Endothelial cell of umbilical vein (primary cell): ENCODE results near the gene SUZ12. TPM values are rescaled to one million over a fixed set of nuclear protein-coding genes. Genes with fewer than 3 reads are reported as not detected.

ENCODE experiments used
- BruUV-seq: library from RNA; stranded (reverse); fragments of 400-500 nt; replicated peaks from 2 replicates; lab custom pipeline; 2021; lab: Mats Ljungman, UMichigan
- CTCF ChIA-PET: fragments of 300-600, 350-600 bp; sonication (Branson Sonifier 250); formaldehyde crosslinking; loops from one replicate; lab custom pipeline; 2021; ENCODE audit warnings: antibody characterized with exemption, inconsistent platforms; lab: Charles Lee
- POLR2A ChIA-PET: fragments of 300-600, 350-600 bp; sonication (Branson Sonifier 250); formaldehyde crosslinking; loops from one replicate; lab custom pipeline; 2021; ENCODE audit warnings: antibody characterized with exemption, inconsistent platforms; lab: Charles Lee
- DNase-seq: peaks from one replicate; pipeline ENCODE4 v3.0.0-alpha.2; 2011; ENCODE audit warnings: low read depth, low spot score
- FAIRE-seq: peaks from 2 replicates; lab custom pipeline; 2011; peaks lifted over from hg19 to GRCh38; lab: Jason Lieb, UNC
- H2AFZ ChIP-seq: 2 replicates; pipeline ENCODE4 v1.6.0; 2012; ENCODE audit warnings: low read depth, low read length, control low read depth, inconsistent platforms
- H3K27ac ChIP-seq: 2 replicates; pipeline ENCODE4 v1.5.1; 2011; ENCODE audit warnings: low read depth, mild to moderate bottlenecking, control low read depth, low read length, moderate library complexity; ENCODE audit not compliant: insufficient read depth
- H3K27me3 ChIP-seq, 2 experiments: 2 replicates each; pipeline versions ENCODE4 v1.6.0 to v1.6.1; 2011; ENCODE audit warnings: low read length in 2 of 2, mixed read lengths in 1 of 2; ENCODE audit not compliant: control insufficient read depth in 2 of 2, insufficient read depth in 2 of 2
- H3K36me3 ChIP-seq, 2 experiments: 2 replicates in 1 of 2; 3 replicates in 1 of 2; pipeline ENCODE4 v1.5.1; 2011; ENCODE audit warnings: low read length in 2 of 2, mild to moderate bottlenecking in 1 of 2, moderate library complexity in 1 of 2; ENCODE audit not compliant: control insufficient read depth in 2 of 2, insufficient read depth in 2 of 2; ENCODE audit errors: extremely low read depth in 1 of 2
- H3K4me1 ChIP-seq: 3 replicates; pipeline ENCODE4 v1.5.1; 2011; ENCODE audit warnings: mild to moderate bottlenecking, low read length; ENCODE audit not compliant: control insufficient read depth, insufficient read depth; ENCODE audit errors: extremely low read depth
- H3K4me2 ChIP-seq: 2 replicates; pipeline ENCODE4 v1.6.1; 2011; ENCODE audit warnings: low read length, control low read depth, mixed read lengths; ENCODE audit not compliant: insufficient read depth
- H3K4me3 ChIP-seq, 3 experiments: fragments of 200-600 bp in 1 of 3; sonication (generic), shearing (Covaris generic) in 1 of 3; replicated peaks in 1 of 3; 2 replicates each; pipeline ENCODE4 v1.5.1; 2011 to 2016; ENCODE audit warnings: control low read depth in 3 of 3, low read length in 3 of 3, mild to moderate bottlenecking in 2 of 3, inconsistent platforms in 1 of 3, low read depth in 1 of 3, moderate library complexity in 1 of 3; ENCODE audit not compliant: insufficient read depth in 1 of 3
- H3K79me2 ChIP-seq: 2 replicates; pipeline ENCODE4 v1.6.0; 2012; ENCODE audit warnings: low read length, inconsistent platforms; ENCODE audit not compliant: control insufficient read depth, insufficient read depth
- H3K9ac ChIP-seq: replicated peaks from 2 replicates; pipeline ENCODE3; 2011; ENCODE audit warnings: low read length, control low read depth; ENCODE audit not compliant: insufficient read depth; ENCODE audit errors: extremely low read depth
- H3K9me1 ChIP-seq: replicated peaks from 3 replicates; pipeline ENCODE4 v1.6.0; 2011; ENCODE audit warnings: mild to moderate bottlenecking, low read length; ENCODE audit not compliant: control insufficient read depth, insufficient read depth; ENCODE audit errors: extremely low read depth
- H3K9me3 ChIP-seq: replicated peaks from 2 replicates; pipeline ENCODE4 v1.5.1; 2012; ENCODE audit warnings: low read length, inconsistent platforms; ENCODE audit not compliant: control insufficient read depth, insufficient read depth
- H4K20me1 ChIP-seq: replicated peaks from 2 replicates; pipeline ENCODE3; 2011; ENCODE audit warnings: mild to moderate bottlenecking, low read length; ENCODE audit not compliant: control insufficient read depth, insufficient read depth; ENCODE audit errors: extremely low read depth
- EZH2 ChIP-seq: IDR thresholded peaks from 2 replicates; pipeline ENCODE4 v1.6.1; 2012; ENCODE audit warnings: borderline replicate concordance, low read depth, mild to moderate bottlenecking, moderate library complexity, low read length, inconsistent platforms; ENCODE audit not compliant: severe bottlenecking
- FOS ChIP-seq: IDR thresholded peaks from 2 replicates; pipeline ENCODE4 v1.6.1; 2011; ENCODE audit warnings: mild to moderate bottlenecking, low read length, moderate library complexity, borderline replicate concordance; ENCODE audit not compliant: insufficient read depth
- GATA2 ChIP-seq: IDR thresholded peaks from 2 replicates; pipeline ENCODE4 v1.7.0; 2011; ENCODE audit warnings: low read depth, mild to moderate bottlenecking, moderate library complexity, mixed read lengths, low read length; ENCODE audit not compliant: insufficient read length, insufficient read depth
- JUN ChIP-seq: IDR thresholded peaks from 2 replicates; pipeline ENCODE4 v1.6.1; 2011; ENCODE audit warnings: borderline replicate concordance, low read depth; ENCODE audit not compliant: insufficient read length, insufficient read depth
- MYC ChIP-seq: IDR thresholded peaks from one replicate; pipeline ENCODE4 v1.6.1; 2011; ENCODE audit warnings: mild to moderate bottlenecking, low read depth, low read length
- POLR2A ChIP-seq: IDR thresholded peaks from 2 replicates; pipeline ENCODE4 v1.6.1; 2012; ENCODE audit warnings: low read depth, mild to moderate bottlenecking, control low read depth, low read length
- POLR2AphosphoS5 ChIP-seq: IDR thresholded peaks from 2 replicates; pipeline ENCODE4 v1.6.1; 2012; ENCODE audit warnings: low read depth, mild to moderate bottlenecking, control low read depth, low read length, moderate library complexity; ENCODE audit not compliant: insufficient read depth
- dilution Hi-C: fragments of 300-500 bp; cut with MboI; formaldehyde crosslinking; loops from one replicate; pipeline ENCODE4 v1.15.0; 2019; ENCODE audit warnings: low sequenced_read_pairs; ENCODE audit not compliant: extremely low pct_ligation_motif_present
- intact Hi-C: fragments of 100-400 bp; cut with micrococcal nuclease; formaldehyde crosslinking; loops from one replicate; pipeline ENCODE4 v1.10.0; 2022
- polyA plus RNA-seq, 4 experiments: library from polyadenylated mRNA; depleted of rRNA in 3 of 4; stranded (reverse) in 3 of 4; unstranded in 1 of 4; fragments of >200 nt; gene quantifications; 2 replicates each; pipeline versions ENCODE4 v1.2.1 to v1.2.3, GENCODE V29; 2011 to 2012; ENCODE audit warnings: missing spikeins in 1 of 4
- total RNA-seq: library from RNA; stranded (reverse); gene quantifications from 2 replicates; pipeline ENCODE4 v1.2.3, GENCODE V29; 2021
- TF ChIP-seq, protein P1 (sequence below): IDR thresholded peaks from 2 replicates; pipeline ENCODE4 v1.6.1; 2011; ENCODE audit not compliant: insufficient read depth, insufficient read length
- TF ChIP-seq, protein P2 (sequence below), 2 donors: IDR thresholded peaks; 1 replicate in 1 of 2; 2 replicates in 1 of 2; pipeline ENCODE4 v1.5.1; 2011; ENCODE audit warnings: low read length in 2 of 2, mild to moderate bottlenecking in 2 of 2, moderate library complexity in 2 of 2, control low read depth in 1 of 2, inconsistent platforms in 1 of 2, low read depth in 1 of 2; ENCODE audit not compliant: insufficient read depth in 1 of 2; ENCODE audit errors: extremely low read depth in 1 of 2

Gene SUZ12
- total and polyA plus RNA-seq, 2 donors (not counting 3 experiments of a cell fraction or from before 2014, with no cell fraction given): 7.8 to 30.9 TPM

DNA sequence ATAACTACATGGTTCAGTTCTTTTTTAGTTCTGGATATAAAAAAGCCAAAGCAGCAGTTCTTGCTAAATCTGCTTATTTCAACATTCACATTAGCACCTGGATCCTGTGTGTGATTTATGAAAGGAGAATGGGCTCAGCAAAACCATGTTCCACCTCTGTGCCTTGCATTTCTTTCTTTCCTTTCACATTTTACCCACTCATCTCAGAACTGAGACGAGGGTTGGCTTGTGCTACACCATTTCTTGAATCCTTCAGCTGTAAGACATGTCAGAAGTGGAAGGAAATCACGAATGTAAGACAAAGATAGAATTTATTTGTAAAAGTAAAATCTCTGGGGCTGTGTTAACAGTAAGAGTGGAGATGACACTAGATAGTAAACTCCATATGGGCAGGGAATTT lies 34.1 kb upstream of the SUZ12 start:
- DNase-seq (no peak), FAIRE-seq (no peak)
- CTCF ChIA-PET: interaction anchor here (2.0 to 2.7 kb wide), 5 partner anchors 10 to 465 kb away, joined by 7 to 15 read pairs (median 12); no protein-coding TSS in a partner anchor
- H3K9me3 ChIP-seq: no peaks in the 10 kb centered on the region
- dilution Hi-C loops: no loop called here
- H4K20me1 ChIP-seq: no peaks in the 10 kb centered on the region
- no peak overlapping the region for H3K27ac ChIP-seq
- H3K9ac ChIP-seq: no peak overlapping the region
- no TSS peak for BruUV-seq
- peak overlapping the region; percentile 41 for H2AFZ ChIP-seq
- H3K4me3 ChIP-seq: no peak overlapping the region
- no peak for TF ChIP-seq MYC
- H3K79me2 ChIP-seq: peaks cover 17% of the 10 kb centered on the region
- POLR2A ChIA-PET: no interaction called here
- H3K4me1 ChIP-seq: peaks cover 5% of the 10 kb centered on the region
- peaks cover 0 to 6% of the 10 kb centered on the region in 2 experiments for H3K36me3 ChIP-seq
- peaks cover 3 to 8% of the 10 kb centered on the region in 2 experiments for H3K27me3 ChIP-seq
- no peaks in the 10 kb centered on the region for H3K9me1 ChIP-seq
- intact Hi-C loops: no loop called here
- no peak overlapping the region for H3K4me2 ChIP-seq

DNA sequence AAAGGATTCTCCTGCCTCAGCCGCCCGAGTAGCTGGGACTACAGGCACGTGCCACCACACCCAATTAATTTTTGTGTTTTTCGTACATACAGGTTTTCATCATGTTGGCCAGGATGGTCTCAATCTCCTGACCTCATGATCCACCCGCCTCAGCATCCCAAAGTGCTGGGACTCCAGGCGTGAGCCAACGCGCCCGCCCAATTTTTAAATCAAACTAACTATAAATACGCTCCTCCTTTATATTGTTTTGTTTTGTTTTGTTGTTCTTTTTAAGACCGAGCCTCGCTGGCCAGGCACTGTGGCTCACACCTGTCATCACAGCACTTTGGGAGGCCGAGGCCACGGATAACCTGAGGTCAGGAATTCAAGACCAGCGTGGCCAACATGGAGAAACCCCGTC lies 33.4 kb upstream of the SUZ12 start:
- Histone ChIP-seq H3K4me2 (no peak overlapping the region), H3K27me3 (peaks cover 3 to 14% of the 10 kb centered on the region in 2 experiments), H3K9ac (no peak overlapping the region), H3K27ac (no peak overlapping the region), H3K4me1 (peaks cover 5% of the 10 kb centered on the region), H2AFZ (no peak overlapping the region), H4K20me1 (no peaks in the 10 kb centered on the region), H3K9me3 (no peaks in the 10 kb centered on the region), H3K79me2 (peaks cover 16% of the 10 kb centered on the region), H3K9me1 (no peaks in the 10 kb centered on the region), H3K4me3 (no peak overlapping the region), H3K36me3 (peaks cover 0 to 4% of the 10 kb centered on the region in 2 experiments)
- no peak for FAIRE-seq
- POLR2A ChIA-PET: no interaction called here
- no TSS peak for BruUV-seq
- no peak for DNase-seq
- TF ChIP-seq EZH2 (no peak), POLR2AphosphoS5 (no peak), JUN (no peak), POLR2A (no peak), FOS (no peak), GATA2 (no peak), MYC (no peak)
- TF ChIP-seq, protein P1, sequence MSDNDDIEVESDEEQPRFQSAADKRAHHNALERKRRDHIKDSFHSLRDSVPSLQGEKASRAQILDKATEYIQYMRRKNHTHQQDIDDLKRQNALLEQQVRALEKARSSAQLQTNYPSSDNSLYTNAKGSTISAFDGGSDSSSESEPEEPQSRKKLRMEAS: no peak
- TF ChIP-seq, protein P2, sequence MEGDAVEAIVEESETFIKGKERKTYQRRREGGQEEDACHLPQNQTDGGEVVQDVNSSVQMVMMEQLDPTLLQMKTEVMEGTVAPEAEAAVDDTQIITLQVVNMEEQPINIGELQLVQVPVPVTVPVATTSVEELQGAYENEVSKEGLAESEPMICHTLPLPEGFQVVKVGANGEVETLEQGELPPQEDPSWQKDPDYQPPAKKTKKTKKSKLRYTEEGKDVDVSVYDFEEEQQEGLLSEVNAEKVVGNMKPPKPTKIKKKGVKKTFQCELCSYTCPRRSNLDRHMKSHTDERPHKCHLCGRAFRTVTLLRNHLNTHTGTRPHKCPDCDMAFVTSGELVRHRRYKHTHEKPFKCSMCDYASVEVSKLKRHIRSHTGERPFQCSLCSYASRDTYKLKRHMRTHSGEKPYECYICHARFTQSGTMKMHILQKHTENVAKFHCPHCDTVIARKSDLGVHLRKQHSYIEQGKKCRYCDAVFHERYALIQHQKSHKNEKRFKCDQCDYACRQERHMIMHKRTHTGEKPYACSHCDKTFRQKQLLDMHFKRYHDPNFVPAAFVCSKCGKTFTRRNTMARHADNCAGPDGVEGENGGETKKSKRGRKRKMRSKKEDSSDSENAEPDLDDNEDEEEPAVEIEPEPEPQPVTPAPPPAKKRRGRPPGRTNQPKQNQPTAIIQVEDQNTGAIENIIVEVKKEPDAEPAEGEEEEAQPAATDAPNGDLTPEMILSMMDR (IDR thresholded peaks at IDR 0.05; ENCODE audit: extremely low read depth in 1 of 2, insufficient read depth in 1 of 2, low read depth in 1 of 2, low read length in 2 of 2): no peak
- CTCF ChIA-PET: interaction anchor here (2.4 to 2.7 kb wide), 2 partner anchors 9 to 10 kb away, joined by 8 to 9 read pairs; no protein-coding TSS in a partner anchor
- dilution Hi-C loops: no loop called here
- intact Hi-C loops: no loop called here
